22Rv1 (cell line): ENCODE measurements around the gene ARSG.

ENCODE experiments used
- ZFX ChIP-seq: fragments of 450-650 bp; IDR thresholded peaks from 2 replicates; pipeline ENCODE4 v1.6.1; 2017; ENCODE audit warnings: antibody characterized with exemption, borderline replicate concordance
- TF ChIP-seq, protein P1 (sequence below): fragments of 450-650 bp; IDR thresholded peaks from 2 replicates; pipeline ENCODE4 v1.5.1; 2017; ENCODE audit warnings: mild to moderate bottlenecking

DNA sequence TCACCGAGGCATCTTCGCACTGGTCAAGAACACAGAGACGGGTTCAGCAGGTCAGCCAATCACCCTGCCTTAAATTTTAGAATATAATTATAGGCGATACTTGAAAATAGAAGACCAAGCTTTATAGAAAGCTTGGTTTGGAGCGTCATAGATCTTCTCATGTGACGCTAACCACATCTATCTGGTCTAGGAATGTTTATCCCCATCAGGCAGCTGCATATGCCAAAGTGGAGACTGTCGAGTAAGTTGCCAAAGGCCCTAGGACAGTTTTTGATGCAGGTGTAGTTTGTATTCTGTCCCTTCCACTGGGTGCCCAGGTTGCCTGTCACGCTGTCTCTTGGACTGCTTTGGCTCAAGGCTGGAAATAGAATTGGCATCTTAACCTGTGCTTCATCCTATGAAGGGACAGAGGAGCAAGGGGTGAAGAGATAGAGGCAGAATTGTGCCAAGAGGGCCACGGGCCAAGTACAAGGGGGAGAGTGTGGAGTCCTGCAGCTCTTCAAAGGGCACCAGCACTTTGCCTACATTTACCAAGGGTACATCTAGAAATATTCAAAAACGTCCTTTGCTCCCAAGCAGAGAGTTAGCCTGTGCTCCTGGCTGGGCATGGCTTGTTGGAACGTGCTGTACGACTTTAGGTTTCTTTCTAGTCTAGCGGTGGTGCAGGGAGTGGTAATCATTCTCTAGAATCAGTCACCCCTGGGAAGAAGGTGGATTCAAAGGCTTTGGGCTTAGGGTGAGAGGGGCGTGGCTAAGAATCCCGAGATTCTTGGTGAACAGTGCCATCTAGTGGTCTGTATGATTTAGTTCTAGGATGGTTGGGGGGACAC lies 171.3 kb downstream of the ARSG start:
- TF ChIP-seq, protein P1, sequence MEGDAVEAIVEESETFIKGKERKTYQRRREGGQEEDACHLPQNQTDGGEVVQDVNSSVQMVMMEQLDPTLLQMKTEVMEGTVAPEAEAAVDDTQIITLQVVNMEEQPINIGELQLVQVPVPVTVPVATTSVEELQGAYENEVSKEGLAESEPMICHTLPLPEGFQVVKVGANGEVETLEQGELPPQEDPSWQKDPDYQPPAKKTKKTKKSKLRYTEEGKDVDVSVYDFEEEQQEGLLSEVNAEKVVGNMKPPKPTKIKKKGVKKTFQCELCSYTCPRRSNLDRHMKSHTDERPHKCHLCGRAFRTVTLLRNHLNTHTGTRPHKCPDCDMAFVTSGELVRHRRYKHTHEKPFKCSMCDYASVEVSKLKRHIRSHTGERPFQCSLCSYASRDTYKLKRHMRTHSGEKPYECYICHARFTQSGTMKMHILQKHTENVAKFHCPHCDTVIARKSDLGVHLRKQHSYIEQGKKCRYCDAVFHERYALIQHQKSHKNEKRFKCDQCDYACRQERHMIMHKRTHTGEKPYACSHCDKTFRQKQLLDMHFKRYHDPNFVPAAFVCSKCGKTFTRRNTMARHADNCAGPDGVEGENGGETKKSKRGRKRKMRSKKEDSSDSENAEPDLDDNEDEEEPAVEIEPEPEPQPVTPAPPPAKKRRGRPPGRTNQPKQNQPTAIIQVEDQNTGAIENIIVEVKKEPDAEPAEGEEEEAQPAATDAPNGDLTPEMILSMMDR = peak; percentile 79
- no peak for TF ChIP-seq ZFX
